Prostate gland (tissue), 2 donors: ENCODE results near the gene ZP1. TPM values are rescaled to one million over a fixed set of nuclear protein-coding genes. Genes with fewer than 3 reads are reported as not detected.

ENCODE experiments used
- DNase-seq: peaks from one replicate; pipeline ENCODE4 v3.0.0-alpha.2; 2019; ENCODE audit warnings: low spot score
- H3K27ac ChIP-seq, 2 donors: fragments of 200-600 bp; sonication (generic); 2 replicates each; pipeline ENCODE4 v1.5.1; 2017 to 2019
- H3K27me3 ChIP-seq: fragments of 200-600 bp; sonication (generic); replicated peaks from 2 replicates; pipeline ENCODE4 v1.5.1; 2019; ENCODE audit not compliant: insufficient read depth
- H3K36me3 ChIP-seq, 2 donors: fragments of 200-600 bp; sonication (generic); 1 replicate in 1 of 2; 2 replicates in 1 of 2; pipeline versions ENCODE4 v1.5.1 to v1.8.1; 2017 to 2019
- H3K4me1 ChIP-seq: fragments of 200-600 bp; sonication (generic); replicated peaks from 2 replicates; pipeline ENCODE4 v1.5.1; 2019
- H3K4me3 ChIP-seq, 2 donors: fragments of 200-600 bp; sonication (generic); 2 replicates each; pipeline ENCODE4 v1.5.1; 2017 to 2019
- H3K9me3 ChIP-seq: fragments of 200-600 bp; sonication (generic); 2 replicates; pipeline ENCODE4 v1.5.1; 2017
- CTCF ChIP-seq, 4 experiments: fragments of 200-600 bp in 2 of 4; fragments of 450-650 bp in 2 of 4; sonication (generic) in 2 of 4; IDR thresholded peaks; 1 replicate in 3 of 4; 2 replicates in 1 of 4; pipeline ENCODE4 v1.5.1; 2016 to 2019; ENCODE audit warnings: antibody characterized with exemption in 4 of 4, mild to moderate bottlenecking in 2 of 4, moderate library complexity in 2 of 4
- POLR2A ChIP-seq: fragments of 450-650 bp; IDR thresholded peaks from one replicate; pipeline ENCODE4 v1.6.1; 2016; ENCODE audit warnings: antibody characterized with exemption, mild to moderate bottlenecking
- POLR2AphosphoS5 ChIP-seq: sonication (generic); formaldehyde crosslinking; IDR thresholded peaks from one replicate; pipeline ENCODE4 v1.6.1; 2017; ENCODE audit warnings: antibody characterized with exemption
- WGBS: methylation state at CpG from one replicate; pipeline ENCODE4 v1.1.5; 2018; 5-methylcytosine and 5-hydroxymethylcytosine counted together
- intact Hi-C: fragments of 100-400 bp; cut with DNase I; formaldehyde crosslinking; loops from one replicate; pipeline ENCODE4 v1.14.2; 2022
- total RNA-seq, 2 donors: library from RNA; depleted of rRNA; stranded (reverse); fragments of >200 nt; gene quantifications; one replicate each; pipeline ENCODE4 v1.1.0, GENCODE V29; 2016

The ZP1 gene
- total RNA-seq, 2 donors from 2014 or later = 0.68 to 0.80 TPM

GRCh38 chr11:60917267-60917666, 49.9 kb downstream of the ZP1 start:
- H3K4me3 ChIP-seq = no peak overlapping the region
- H3K27me3 ChIP-seq = no peaks in the 10 kb centered on the region
- H3K27ac ChIP-seq = no peak overlapping the region
- peaks cover 21% of the 10 kb centered on the region for H3K4me1 ChIP-seq
- 53% methylated on average over 1 of the region's 1 CpG for WGBS
- H3K9me3 ChIP-seq = no peaks in the 10 kb centered on the region
- no peak for DNase-seq
- TF ChIP-seq CTCF (IDR thresholded peaks at IDR 0.05) (no peak), POLR2A (no peak), POLR2AphosphoS5 (peak; percentile 36)
- intact Hi-C loops = no loop called here
- H3K36me3 ChIP-seq = peaks cover 9 to 14% of the 10 kb centered on the region in 2 donors

- no peak for TF ChIP-seq POLR2A
- no peak for TF ChIP-seq POLR2AphosphoS5
- TF ChIP-seq CTCF (IDR thresholded peaks at IDR 0.05) = no peak
- DNase-seq = no peak
- intact Hi-C loops = no loop called here
- no peak overlapping the region for H3K4me3 ChIP-seq
- H3K36me3 ChIP-seq = peaks cover 9 to 17% of the 10 kb centered on the region in 2 donors
- WGBS = 91% methylated on average over 4 of the region's 4 CpGs
- no peaks in the 10 kb centered on the region for H3K9me3 ChIP-seq
- H3K4me1 ChIP-seq = peaks cover 12% of the 10 kb centered on the region
- H3K27ac ChIP-seq = no peak overlapping the region
- H3K27me3 ChIP-seq = no peaks in the 10 kb centered on the region
Observed at GRCh38 chr11:60918251-60918938, 51.1 kb downstream of the ZP1 start.

- no peak for DNase-seq
- Histone ChIP-seq H3K36me3 (peaks cover 9 to 17% of the 10 kb centered on the region in 2 donors), H3K27me3 (no peaks in the 10 kb centered on the region), H3K4me3 (no peak overlapping the region), H3K4me1 (peaks cover 11% of the 10 kb centered on the region), H3K27ac (no peak overlapping the region), H3K9me3 (no peaks in the 10 kb centered on the region)
- intact Hi-C loops = no loop called here
- no peak for TF ChIP-seq CTCF (IDR thresholded peaks at IDR 0.05)
- WGBS = 64% methylated on average over 2 of the region's 2 CpGs
Observed at GRCh38 chr11:60918939-60919265, 51.6 kb downstream of the ZP1 start.

GRCh38 chr11:60919320-60919719, 52.0 kb downstream of the ZP1 start:
- Histone ChIP-seq H3K9me3 (no peaks in the 10 kb centered on the region), H3K27me3 (no peaks in the 10 kb centered on the region), H3K4me3 (no peak overlapping the region), H3K36me3 (peaks cover 9 to 17% of the 10 kb centered on the region in 2 donors), H3K4me1 (peaks cover 11% of the 10 kb centered on the region), H3K27ac (no peak overlapping the region)
- intact Hi-C loops = no loop called here
- TF ChIP-seq POLR2A (no peak), POLR2AphosphoS5 (no peak), CTCF (IDR thresholded peaks at IDR 0.05) (no peak)
- 93% methylated on average over 1 of the region's 1 CpG for WGBS
- DNase-seq = no peak

- no peak for DNase-seq
- intact Hi-C loops = no loop called here
- Histone ChIP-seq H3K27ac (no peak overlapping the region), H3K4me1 (peaks cover 11% of the 10 kb centered on the region), H3K9me3 (no peaks in the 10 kb centered on the region), H3K27me3 (no peaks in the 10 kb centered on the region), H3K36me3 (peaks cover 9 to 17% of the 10 kb centered on the region in 2 donors), H3K4me3 (no peak overlapping the region)
- no peak for TF ChIP-seq POLR2A
- TF ChIP-seq POLR2AphosphoS5 = no peak
- no peak for TF ChIP-seq CTCF (IDR thresholded peaks at IDR 0.05)
- WGBS = 57% methylated on average over 2 of the region's 2 CpGs
Observed at GRCh38 chr11:60919956-60920355, 52.6 kb downstream of the ZP1 start.
